WTC11 (cell line): ENCODE data around the gene IL17RD. TPM values are rescaled to one million over a fixed set of nuclear protein-coding genes. Genes with fewer than 3 reads are reported as not detected.

Source experiments
- ATAC-seq: fragments of 200-7000 bp; cut with Tn5 transposase; 2 replicates; pipeline ENCODE4 v1.10.0; 2021; ENCODE audit warnings: mild to moderate bottlenecking, moderate library complexity
- CTCF ChIA-PET: fragments of 300-600 bp; sonication (Branson Sonifier 250); formaldehyde crosslinking; loops from one replicate; lab custom pipeline; 2021; ENCODE audit warnings: antibody characterized with exemption; lab: Charles Lee
- POLR2A ChIA-PET: fragments of 350-600 bp; sonication (Branson Sonifier 250); formaldehyde crosslinking; loops from one replicate; lab custom pipeline; 2021; ENCODE audit warnings: antibody characterized with exemption; lab: Charles Lee
- DNase-seq: peaks from one replicate; pipeline ENCODE4 v3.0.0; 2021; ENCODE audit warnings: low spot score
- H3K27ac Mint-ChIP-seq: 2 replicates; pipeline ENCODE4 v1.8.0; 2021; ENCODE audit warnings: mixed read lengths
- H3K27me3 Mint-ChIP-seq: 2 replicates; pipeline ENCODE4 v1.8.0; 2021; ENCODE audit warnings: low read depth, mild to moderate bottlenecking, moderate library complexity, mixed read lengths
- H3K36me3 Mint-ChIP-seq: 2 replicates; pipeline ENCODE4 v1.8.0; 2021; ENCODE audit warnings: mixed read lengths
- H3K4me1 Mint-ChIP-seq: 2 replicates; pipeline ENCODE4 v1.8.0; 2022; ENCODE audit warnings: mixed read lengths
- H3K4me3 Mint-ChIP-seq: 2 replicates; pipeline ENCODE4 v1.8.0; 2021; ENCODE audit warnings: mild to moderate bottlenecking, moderate library complexity, mixed read lengths
- H3K9me3 Mint-ChIP-seq: 2 replicates; pipeline ENCODE4 v1.8.0; 2021; ENCODE audit warnings: mixed read lengths
- CDX4 ChIP-seq: fragments of 250-450 bp; sonication (Bioruptor Pico); IDR thresholded peaks from 2 replicates; pipeline ENCODE4 v1.9.0; 2021; ENCODE audit warnings: moderate library complexity, mild to moderate bottlenecking, inconsistent platforms, borderline replicate concordance
- CREM ChIP-seq: sonication (generic); formaldehyde crosslinking; IDR thresholded peaks from 2 replicates; pipeline ENCODE4 v1.8.1; 2022; ENCODE audit warnings: mild to moderate bottlenecking, missing genetic modification reagents, moderate library complexity
- CTCF ChIP-seq: fragments of 200-600 bp; IDR thresholded peaks from 2 replicates; pipeline ENCODE4 v1.8.0; 2022; ENCODE audit warnings: antibody characterized with exemption
- GRHL2 ChIP-seq: fragments of 250-450 bp; sonication (Bioruptor Pico); IDR thresholded peaks from 2 replicates; pipeline ENCODE4 v1.8.0; 2022; ENCODE audit warnings: mild to moderate bottlenecking, moderate library complexity; ENCODE audit not compliant: insufficient replicate concordance, severe bottlenecking
- NR2C2 ChIP-seq: sonication (generic); formaldehyde crosslinking; IDR thresholded peaks from 2 replicates; pipeline ENCODE4 v1.8.0; 2022; ENCODE audit warnings: mild to moderate bottlenecking, missing genetic modification reagents
- RELA ChIP-seq: sonication (generic); formaldehyde crosslinking; IDR thresholded peaks from 2 replicates; pipeline ENCODE4 v1.8.1; 2022; ENCODE audit warnings: missing genetic modification reagents, mild to moderate bottlenecking, borderline replicate concordance
- SOX15 ChIP-seq: fragments of 250-450 bp; sonication (Bioruptor Pico); IDR thresholded peaks from 2 replicates; pipeline ENCODE4 v1.9.0; 2021; ENCODE audit warnings: mild to moderate bottlenecking
- TEAD1 ChIP-seq: sonication (generic); formaldehyde crosslinking; IDR thresholded peaks from 2 replicates; pipeline ENCODE4 v1.8.0; 2022; ENCODE audit warnings: mild to moderate bottlenecking, missing genetic modification reagents
- ZBTB21 ChIP-seq: sonication (generic); formaldehyde crosslinking; IDR thresholded peaks from 2 replicates; pipeline ENCODE4 v1.8.1; 2023; ENCODE audit warnings: mild to moderate bottlenecking, missing genetic modification reagents, borderline replicate concordance
- ZNF138 ChIP-seq: sonication (generic); formaldehyde crosslinking; conservative IDR thresholded peaks from 2 replicates; pipeline ENCODE4 v1.8.1; 2022; ENCODE audit warnings: mild to moderate bottlenecking, moderate library complexity, missing genetic modification reagents
- ZNF281 ChIP-seq: sonication (generic); formaldehyde crosslinking; IDR thresholded peaks from 2 replicates; pipeline ENCODE4 v1.8.0; 2023; ENCODE audit warnings: mild to moderate bottlenecking, missing genetic modification reagents
- ZNF416 ChIP-seq: fragments of 250-450 bp; sonication (Bioruptor Pico); IDR thresholded peaks from 2 replicates; pipeline ENCODE4 v1.9.0; 2021; ENCODE audit warnings: mild to moderate bottlenecking, inconsistent platforms
- total RNA-seq: library from RNA; stranded (reverse); gene quantifications from 3 replicates; pipeline ENCODE4 v1.2.3, GENCODE V29; 2021
- TF ChIP-seq, protein P1 (sequence below): sonication (generic); formaldehyde crosslinking; IDR thresholded peaks from 2 replicates; pipeline ENCODE4 v1.8.1; 2023; ENCODE audit warnings: mild to moderate bottlenecking, missing genetic modification reagents
- TF ChIP-seq, protein P2 (sequence below): sonication (generic); formaldehyde crosslinking; IDR thresholded peaks from 2 replicates; pipeline ENCODE4 v1.8.1; 2022; ENCODE audit warnings: mild to moderate bottlenecking, missing genetic modification reagents, moderate library complexity, borderline replicate concordance
- TF ChIP-seq, protein P3 (sequence below): sonication (generic); formaldehyde crosslinking; IDR thresholded peaks from 2 replicates; pipeline ENCODE4 v1.8.1; 2023; ENCODE audit warnings: mild to moderate bottlenecking, missing genetic modification reagents

IL17RD gene
- total RNA-seq, 1 experiment from 2014 or later: 72.9 TPM

- TF ChIP-seq CDX4 (no peak), ZNF281 (peak; percentile 99), CREM (CRISPR knock-in tag) (peak; percentile 83), NR2C2 (CRISPR knock-in tag) (no peak), ZBTB21 (CRISPR knock-in tag) (no peak), CTCF (no peak), GRHL2 (no peak), RELA (CRISPR knock-in tag) (no peak), ZNF138 (CRISPR knock-in tag) (no peak), SOX15 (CRISPR knock-in tag) (no peak), ZNF416 (CRISPR knock-in tag) (no peak)
- TF ChIP-seq, protein P1, sequence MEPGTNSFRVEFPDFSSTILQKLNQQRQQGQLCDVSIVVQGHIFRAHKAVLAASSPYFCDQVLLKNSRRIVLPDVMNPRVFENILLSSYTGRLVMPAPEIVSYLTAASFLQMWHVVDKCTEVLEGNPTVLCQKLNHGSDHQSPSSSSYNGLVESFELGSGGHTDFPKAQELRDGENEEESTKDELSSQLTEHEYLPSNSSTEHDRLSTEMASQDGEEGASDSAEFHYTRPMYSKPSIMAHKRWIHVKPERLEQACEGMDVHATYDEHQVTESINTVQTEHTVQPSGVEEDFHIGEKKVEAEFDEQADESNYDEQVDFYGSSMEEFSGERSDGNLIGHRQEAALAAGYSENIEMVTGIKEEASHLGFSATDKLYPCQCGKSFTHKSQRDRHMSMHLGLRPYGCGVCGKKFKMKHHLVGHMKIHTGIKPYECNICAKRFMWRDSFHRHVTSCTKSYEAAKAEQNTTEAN (CRISPR knock-in tag): peak; percentile 97
- TF ChIP-seq, protein P2, sequence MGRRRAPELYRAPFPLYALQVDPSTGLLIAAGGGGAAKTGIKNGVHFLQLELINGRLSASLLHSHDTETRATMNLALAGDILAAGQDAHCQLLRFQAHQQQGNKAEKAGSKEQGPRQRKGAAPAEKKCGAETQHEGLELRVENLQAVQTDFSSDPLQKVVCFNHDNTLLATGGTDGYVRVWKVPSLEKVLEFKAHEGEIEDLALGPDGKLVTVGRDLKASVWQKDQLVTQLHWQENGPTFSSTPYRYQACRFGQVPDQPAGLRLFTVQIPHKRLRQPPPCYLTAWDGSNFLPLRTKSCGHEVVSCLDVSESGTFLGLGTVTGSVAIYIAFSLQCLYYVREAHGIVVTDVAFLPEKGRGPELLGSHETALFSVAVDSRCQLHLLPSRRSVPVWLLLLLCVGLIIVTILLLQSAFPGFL (CRISPR knock-in tag): no peak
- TF ChIP-seq, protein P3, sequence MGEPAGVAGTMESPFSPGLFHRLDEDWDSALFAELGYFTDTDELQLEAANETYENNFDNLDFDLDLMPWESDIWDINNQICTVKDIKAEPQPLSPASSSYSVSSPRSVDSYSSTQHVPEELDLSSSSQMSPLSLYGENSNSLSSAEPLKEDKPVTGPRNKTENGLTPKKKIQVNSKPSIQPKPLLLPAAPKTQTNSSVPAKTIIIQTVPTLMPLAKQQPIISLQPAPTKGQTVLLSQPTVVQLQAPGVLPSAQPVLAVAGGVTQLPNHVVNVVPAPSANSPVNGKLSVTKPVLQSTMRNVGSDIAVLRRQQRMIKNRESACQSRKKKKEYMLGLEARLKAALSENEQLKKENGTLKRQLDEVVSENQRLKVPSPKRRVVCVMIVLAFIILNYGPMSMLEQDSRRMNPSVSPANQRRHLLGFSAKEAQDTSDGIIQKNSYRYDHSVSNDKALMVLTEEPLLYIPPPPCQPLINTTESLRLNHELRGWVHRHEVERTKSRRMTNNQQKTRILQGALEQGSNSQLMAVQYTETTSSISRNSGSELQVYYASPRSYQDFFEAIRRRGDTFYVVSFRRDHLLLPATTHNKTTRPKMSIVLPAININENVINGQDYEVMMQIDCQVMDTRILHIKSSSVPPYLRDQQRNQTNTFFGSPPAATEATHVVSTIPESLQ: no peak
Measured at GRCh38 chr3:57130571-57131209, 34.5 kb downstream of the IL17RD start (continued).

DNA sequence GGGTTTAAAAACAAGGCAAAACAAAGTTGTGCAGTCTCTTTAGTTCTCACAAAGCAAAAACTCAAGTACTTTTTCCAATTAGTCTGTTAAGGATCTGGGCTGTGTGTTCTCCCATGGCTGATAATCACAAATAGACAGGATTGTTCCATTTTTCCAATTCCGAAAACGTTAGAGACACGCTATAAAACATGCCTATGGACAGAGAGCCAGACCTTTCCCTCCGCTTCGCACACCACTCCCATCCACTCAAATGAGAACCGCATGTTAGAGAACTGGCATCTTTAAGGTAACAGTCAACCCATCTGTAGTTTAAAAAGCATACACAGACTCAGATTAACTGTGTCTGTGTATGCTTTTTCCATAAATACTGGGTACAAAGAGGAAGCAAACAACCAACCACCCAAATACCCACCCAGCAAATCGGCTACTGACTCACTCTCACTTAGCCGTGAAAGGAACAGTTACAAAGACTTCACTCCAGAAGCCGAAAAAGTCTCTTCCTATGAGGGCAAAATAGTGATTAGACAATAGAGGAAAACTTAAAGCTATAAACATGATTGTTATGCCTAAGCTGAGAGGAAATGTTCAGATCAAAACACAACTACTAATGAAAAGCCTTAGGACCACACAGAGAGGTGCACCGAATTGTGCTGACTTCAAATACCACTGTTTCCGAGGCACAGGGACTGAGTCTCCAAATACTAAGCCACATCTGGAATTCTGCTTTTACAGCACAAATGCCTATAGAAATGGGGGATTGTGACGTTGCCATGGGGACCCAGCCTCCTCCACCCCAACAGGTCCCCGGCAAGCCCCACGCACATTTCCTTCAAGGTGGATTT is 36.1 kb downstream of the IL17RD start:
- no peaks in the 10 kb centered on the region for H3K9me3 Mint-ChIP-seq
- DNase-seq (no peak), ATAC-seq (no peak)
- ChIA-PET POLR2A (interaction anchor here (1.1 to 2.4 kb wide), 3 partner anchors 8 to 36 kb away, joined by 4 to 9 read pairs (median 6); partner anchors contain the start of gene IL17RD), CTCF (interaction anchor here (1.2 to 6.0 kb wide), 3 partner anchors 11 to 18 kb away, joined by 3 to 35 read pairs (median 5); no protein-coding TSS in a partner anchor)
- peaks cover 5% of the 10 kb centered on the region; the same call in 1 of the 2 replicates for H3K36me3 Mint-ChIP-seq
- peaks cover 94% of the 10 kb centered on the region for H3K4me1 Mint-ChIP-seq
- H3K4me3 Mint-ChIP-seq: peak overlapping the region; percentile 58
- peak overlapping the region; percentile 100 for H3K27ac Mint-ChIP-seq
- TF ChIP-seq TEAD1 (peak; percentile 77; the same call in 1 of the 2 replicates), NR2C2 (CRISPR knock-in tag) (no peak)
- H3K27me3 Mint-ChIP-seq: peaks cover 25% of the 10 kb centered on the region
